ENCODE results near the gene FBXO45. TPM values are rescaled to one million over a fixed set of nuclear protein-coding genes. Genes with fewer than 3 reads are reported as not detected.
"Not testable (repeated sequence)": the region's sequence is repeated elsewhere in the genome, so short reads cannot be mapped to it uniquely, and the experiment has no call there.

FBXO45 gene
- total RNA-seq, 1 donor: 12.5 TPM

GRCh38 chr3:196546537-196546936, 21.9 kb upstream of the FBXO45 start:
- TF ChIP-seq CTCF (IDR thresholded peaks at IDR 0.05; ENCODE audit: insufficient read depth, low read depth, low read length): no peak
- no peak for DNase-seq (ENCODE audit: low read depth)
- H3K4me3 ChIP-seq (ENCODE audit: low read depth, low read length): no peak overlapping the region

- DNase-seq (ENCODE audit: low read depth): no peak
- no peak overlapping the region for H3K4me3 ChIP-seq (ENCODE audit: low read depth, low read length)
- TF ChIP-seq CTCF (IDR thresholded peaks at IDR 0.05; ENCODE audit: insufficient read depth, low read depth, low read length): no peak
Measured at GRCh38 chr3:196547067-196547466, 21.4 kb upstream of the FBXO45 start.

GRCh38 chr3:196549312-196549711, 19.1 kb upstream of the FBXO45 start:
- DNase-seq (ENCODE audit: low read depth); H3K4me3 ChIP-seq (ENCODE audit: low read depth, low read length): not testable (repeated sequence)

GRCh38 chr3:196550172-196550571, 18.3 kb upstream of the FBXO45 start:
- DNase-seq (ENCODE audit: low read depth); H3K4me3 ChIP-seq (ENCODE audit: low read depth, low read length): not testable (repeated sequence)

- no peak for TF ChIP-seq CTCF (IDR thresholded peaks at IDR 0.05; ENCODE audit: insufficient read depth, low read depth, low read length)
- H3K4me3 ChIP-seq (ENCODE audit: low read depth, low read length): no peak overlapping the region
- no peak for DNase-seq (ENCODE audit: low read depth)
Measured at GRCh38 chr3:196552253-196552652, 16.2 kb upstream of the FBXO45 start.

- H3K4me3 ChIP-seq (ENCODE audit: low read depth, low read length): no peak overlapping the region
- TF ChIP-seq CTCF (IDR thresholded peaks at IDR 0.05; ENCODE audit: insufficient read depth, low read depth, low read length): no peak
- DNase-seq (ENCODE audit: low read depth): no peak
Measured at GRCh38 chr3:196553551-196553950, 14.9 kb upstream of the FBXO45 start.

- no peak overlapping the region for H3K4me3 ChIP-seq (ENCODE audit: low read depth, low read length)
- TF ChIP-seq CTCF (IDR thresholded peaks at IDR 0.05; ENCODE audit: insufficient read depth, low read depth, low read length): no peak
- DNase-seq (ENCODE audit: low read depth): no peak
Measured at GRCh38 chr3:196554205-196554604, 14.3 kb upstream of the FBXO45 start.

GRCh38 chr3:196555295-196555694, 13.2 kb upstream of the FBXO45 start:
- no peak for TF ChIP-seq CTCF (IDR thresholded peaks at IDR 0.05; ENCODE audit: insufficient read depth, low read depth, low read length)
- no peak for DNase-seq (ENCODE audit: low read depth)
- no peak overlapping the region for H3K4me3 ChIP-seq (ENCODE audit: low read depth, low read length)
